Measurements from ENCODE around the gene SELENOS. TPM values are rescaled to one million over a fixed set of nuclear protein-coding genes. Genes with fewer than 3 reads are reported as not detected.

Gene SELENOS
- total RNA-seq, 1 donor from 2014 or later = 84.8 TPM

DNA sequence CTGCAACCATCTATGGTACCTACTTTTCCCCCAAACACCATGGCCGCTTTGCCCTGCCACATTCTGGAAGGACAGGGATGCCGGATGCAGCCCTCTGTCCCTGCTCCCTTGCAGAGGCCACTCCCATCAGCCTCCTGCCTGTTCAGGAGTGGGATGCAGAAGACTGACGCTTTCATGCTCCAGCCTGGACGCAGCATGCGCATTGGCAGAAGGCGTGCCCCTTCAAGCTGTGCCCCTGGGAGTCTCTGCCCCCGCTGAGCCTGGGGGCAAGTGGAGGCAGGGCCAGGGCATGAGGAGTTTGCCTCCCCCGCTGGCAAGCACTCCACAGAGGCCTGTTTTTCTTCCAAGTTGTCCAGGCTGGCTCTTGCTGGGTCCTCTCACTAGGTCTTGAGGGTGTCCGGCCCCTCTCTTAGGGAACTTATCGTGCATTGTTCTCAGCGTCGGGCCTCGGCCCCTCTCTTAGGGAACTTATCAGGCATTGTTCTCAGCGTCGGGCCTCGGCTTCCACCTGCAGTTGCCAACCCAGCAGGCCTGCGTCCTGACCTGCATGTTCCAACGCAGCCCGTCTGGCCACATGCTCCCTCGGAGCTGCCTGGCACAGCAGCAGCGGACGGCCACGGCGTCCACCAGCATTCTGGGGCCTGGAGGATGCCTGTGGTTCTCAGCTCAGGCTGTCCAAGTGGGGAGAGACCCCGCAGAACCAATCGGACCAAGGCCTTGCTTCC, 32.3 kb upstream of the SELENOS start:
- Mint-ChIP-seq H3K27me3 (ENCODE audit: low read depth) (peaks cover 7% of the 10 kb centered on the region), H3K27ac (ENCODE audit: unreplicated experiment) (no peak overlapping the region), H3K36me3 (ENCODE audit: low read depth) (no peaks in the 10 kb centered on the region), H3K9me3 (ENCODE audit: low read depth) (no peaks in the 10 kb centered on the region), H3K4me1 (ENCODE audit: low read depth) (no peaks in the 10 kb centered on the region), H3K4me3 (ENCODE audit: unreplicated experiment) (no peak overlapping the region)
- DNase-seq (ENCODE audit: low spot score) = no peak
- TF ChIP-seq, protein P1, sequence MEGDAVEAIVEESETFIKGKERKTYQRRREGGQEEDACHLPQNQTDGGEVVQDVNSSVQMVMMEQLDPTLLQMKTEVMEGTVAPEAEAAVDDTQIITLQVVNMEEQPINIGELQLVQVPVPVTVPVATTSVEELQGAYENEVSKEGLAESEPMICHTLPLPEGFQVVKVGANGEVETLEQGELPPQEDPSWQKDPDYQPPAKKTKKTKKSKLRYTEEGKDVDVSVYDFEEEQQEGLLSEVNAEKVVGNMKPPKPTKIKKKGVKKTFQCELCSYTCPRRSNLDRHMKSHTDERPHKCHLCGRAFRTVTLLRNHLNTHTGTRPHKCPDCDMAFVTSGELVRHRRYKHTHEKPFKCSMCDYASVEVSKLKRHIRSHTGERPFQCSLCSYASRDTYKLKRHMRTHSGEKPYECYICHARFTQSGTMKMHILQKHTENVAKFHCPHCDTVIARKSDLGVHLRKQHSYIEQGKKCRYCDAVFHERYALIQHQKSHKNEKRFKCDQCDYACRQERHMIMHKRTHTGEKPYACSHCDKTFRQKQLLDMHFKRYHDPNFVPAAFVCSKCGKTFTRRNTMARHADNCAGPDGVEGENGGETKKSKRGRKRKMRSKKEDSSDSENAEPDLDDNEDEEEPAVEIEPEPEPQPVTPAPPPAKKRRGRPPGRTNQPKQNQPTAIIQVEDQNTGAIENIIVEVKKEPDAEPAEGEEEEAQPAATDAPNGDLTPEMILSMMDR (IDR thresholded peaks at IDR 0.05) = no peak

DNA sequence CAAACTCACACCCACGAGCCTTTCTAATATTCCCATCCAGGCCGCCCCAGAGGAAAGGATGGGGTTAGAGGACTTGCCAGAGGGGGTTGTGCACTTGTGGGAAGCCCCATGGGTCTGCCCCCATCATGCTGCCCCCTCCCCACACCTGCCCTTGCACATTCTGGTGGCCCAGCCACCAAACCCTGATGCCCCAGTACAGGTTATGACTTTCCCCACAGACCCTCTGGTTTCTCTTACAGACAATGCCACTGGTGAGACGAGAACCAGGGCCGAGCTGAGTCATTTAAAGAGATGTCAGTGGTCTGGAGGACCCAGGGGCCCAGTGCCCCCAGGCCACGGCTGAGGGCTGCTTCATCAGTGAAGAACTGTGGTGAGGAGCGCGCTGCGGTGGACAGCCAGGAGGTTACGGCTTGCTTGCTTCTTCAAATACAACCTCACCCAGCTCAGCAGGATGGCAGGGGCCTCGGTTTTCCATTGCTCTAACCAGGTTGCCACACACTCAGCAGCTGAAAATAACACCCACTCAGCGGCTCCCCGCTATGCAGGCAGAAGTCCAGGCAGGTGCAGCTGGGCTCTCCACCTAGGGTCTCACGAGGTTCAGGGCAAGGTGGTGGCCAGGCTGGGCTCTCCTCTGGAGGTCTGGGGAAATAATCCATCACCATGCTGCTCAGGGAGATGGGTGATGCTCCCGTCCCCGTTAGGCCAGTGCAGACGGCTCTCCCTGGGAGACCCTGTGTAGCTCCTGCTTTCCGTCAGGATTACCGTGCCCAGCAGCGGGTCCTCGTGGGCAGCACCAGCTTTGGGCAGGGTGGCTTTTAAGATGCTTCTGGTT, 31.5 kb upstream of the SELENOS start:
- no peak overlapping the region for H3K4me3 Mint-ChIP-seq (ENCODE audit: unreplicated experiment)

DNA sequence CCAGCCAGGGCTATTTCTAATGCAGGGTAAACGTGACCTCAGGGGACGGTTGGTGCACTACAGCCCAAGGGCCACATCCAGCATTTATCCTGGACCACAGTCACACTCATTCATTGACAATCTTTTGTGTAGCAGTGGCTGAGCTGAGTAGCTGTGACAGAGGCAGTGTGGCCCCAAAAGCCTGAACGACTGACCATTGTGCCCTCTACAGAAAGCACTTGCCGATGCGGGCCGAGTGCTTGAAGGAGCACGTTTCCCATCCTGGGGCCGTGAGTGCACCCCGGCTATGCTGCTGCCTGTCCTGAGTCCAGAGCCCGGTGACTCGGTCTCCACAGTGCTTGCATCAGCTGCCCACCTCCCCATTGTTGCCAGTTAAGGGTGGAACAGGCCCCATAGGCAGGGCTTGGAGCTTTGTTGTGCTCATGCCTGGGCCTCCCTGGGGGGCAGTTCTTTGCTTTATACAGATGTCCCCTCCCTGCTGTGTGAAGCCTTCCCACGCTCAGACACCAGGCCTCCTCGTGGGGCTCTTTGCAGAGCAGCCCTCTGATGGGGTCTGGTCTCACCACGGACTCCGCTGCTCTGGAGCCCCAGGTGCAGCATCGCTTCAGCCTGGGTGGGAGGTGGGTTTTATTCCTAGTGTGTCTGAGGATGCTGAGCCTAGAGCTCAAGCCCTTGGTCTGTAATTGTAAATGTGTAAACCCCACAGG, 30.8 kb upstream of the SELENOS start:
- TF ChIP-seq, protein P1 (IDR thresholded peaks at IDR 0.05) = no peak
- DNase-seq (ENCODE audit: low spot score) = no peak
- Mint-ChIP-seq H3K9me3 (ENCODE audit: low read depth) (no peaks in the 10 kb centered on the region), H3K27me3 (ENCODE audit: low read depth) (peaks cover 4% of the 10 kb centered on the region), H3K36me3 (ENCODE audit: low read depth) (no peaks in the 10 kb centered on the region), H3K4me1 (ENCODE audit: low read depth) (no peaks in the 10 kb centered on the region), H3K27ac (ENCODE audit: unreplicated experiment) (no peak overlapping the region), H3K4me3 (ENCODE audit: unreplicated experiment) (no peak overlapping the region)

More for the DNA sequence above, 31.5 kb upstream of the SELENOS start:
- Mint-ChIP-seq H3K4me1 (ENCODE audit: low read depth) (no peaks in the 10 kb centered on the region), H3K9me3 (ENCODE audit: low read depth) (no peaks in the 10 kb centered on the region), H3K27ac (ENCODE audit: unreplicated experiment) (no peak overlapping the region), H3K36me3 (ENCODE audit: low read depth) (no peaks in the 10 kb centered on the region), H3K27me3 (ENCODE audit: low read depth) (peaks cover 5% of the 10 kb centered on the region)
- no peak for DNase-seq (ENCODE audit: low spot score)
- TF ChIP-seq, protein P1 (IDR thresholded peaks at IDR 0.05) = no peak

DNA sequence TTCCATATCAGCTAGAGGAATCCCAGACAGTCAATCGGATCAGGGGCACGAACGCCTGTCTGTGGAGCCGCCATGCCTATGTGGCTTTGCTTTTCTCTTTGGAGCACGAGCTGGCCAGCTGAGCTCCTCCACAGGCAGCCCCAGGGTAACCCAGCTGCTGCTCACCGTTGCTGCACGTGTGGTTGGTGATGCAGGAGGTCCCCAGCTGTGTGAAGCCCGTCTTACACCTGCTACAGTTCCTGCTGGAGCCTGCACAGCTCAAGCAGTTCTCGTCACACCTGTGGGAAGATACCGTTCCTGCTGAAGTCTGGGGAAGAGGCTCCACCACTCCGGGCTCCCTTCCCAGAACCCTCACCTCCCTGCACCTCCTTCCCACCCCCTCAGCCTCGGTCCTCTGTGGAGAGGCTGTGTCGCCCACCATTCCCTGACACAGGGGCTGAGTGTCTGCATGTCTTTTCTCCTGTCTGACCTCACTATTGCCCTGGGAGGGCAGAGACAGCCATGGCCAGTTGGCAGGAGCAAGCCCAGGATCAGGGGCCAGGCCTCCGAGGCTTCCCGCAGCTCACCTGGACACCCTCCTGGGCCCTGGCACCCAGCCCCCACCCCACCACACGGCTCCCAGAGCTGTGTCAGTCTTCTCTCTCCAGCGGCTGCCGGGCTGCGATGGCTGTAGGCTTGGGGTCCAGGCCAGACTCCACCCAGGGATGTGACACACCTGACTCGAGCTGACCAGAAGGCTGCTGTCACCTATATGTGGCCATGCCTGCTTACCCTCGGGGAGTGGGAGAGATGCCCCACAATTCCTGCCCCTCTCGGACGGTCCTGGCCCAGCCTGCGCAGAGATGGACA, 30.0 kb upstream of the SELENOS start:
- no peaks in the 10 kb centered on the region for H3K9me3 Mint-ChIP-seq (ENCODE audit: low read depth)
- no peaks in the 10 kb centered on the region for H3K4me1 Mint-ChIP-seq (ENCODE audit: low read depth)
- DNase-seq (ENCODE audit: low spot score) = no peak
- no peak overlapping the region for H3K27ac Mint-ChIP-seq (ENCODE audit: unreplicated experiment)
- no peaks in the 10 kb centered on the region for H3K36me3 Mint-ChIP-seq (ENCODE audit: low read depth)
- H3K4me3 Mint-ChIP-seq (ENCODE audit: unreplicated experiment) = no peak overlapping the region
- peaks cover 4% of the 10 kb centered on the region for H3K27me3 Mint-ChIP-seq (ENCODE audit: low read depth)
- TF ChIP-seq, protein P1 (IDR thresholded peaks at IDR 0.05) = no peak

Measured in chondrocyte (in vitro differentiated cells).